NCI-H1436 treated with DMSO at 0.1 percent for 48 hours (cell line): Measurements from ENCODE around the gene CASKIN2.
"Not testable (repeated sequence)": the region's sequence is repeated elsewhere in the genome, so short reads cannot be mapped to it uniquely, and the experiment has no call there.

ENCODE experiments used
- DNase-seq: peaks from one replicate; lab custom pipeline; 2025; lab: John Stamatoyannopoulos, UW

The CASKIN2 gene

DNA sequence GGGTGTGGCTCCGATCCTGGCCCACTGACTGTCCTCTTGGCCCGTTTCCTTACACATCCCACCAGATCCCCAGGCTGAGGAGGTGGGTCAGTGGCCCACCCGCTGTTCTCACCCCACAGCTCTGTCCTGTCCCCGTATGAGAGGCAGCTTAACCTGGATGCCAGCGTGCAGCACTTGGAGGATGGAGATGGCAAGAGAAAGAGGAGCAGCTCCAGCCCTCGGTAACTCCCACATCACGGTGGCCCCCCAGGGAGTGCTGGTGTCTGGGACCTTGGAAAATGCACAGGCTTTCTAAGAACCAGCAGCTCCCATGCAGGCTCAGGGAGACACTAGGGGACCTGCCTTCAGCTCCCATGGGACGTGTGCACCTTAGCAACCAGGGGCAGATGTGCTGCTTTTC lies 6.0 kb upstream of the CASKIN2 start:
- no peak for DNase-seq

DNA sequence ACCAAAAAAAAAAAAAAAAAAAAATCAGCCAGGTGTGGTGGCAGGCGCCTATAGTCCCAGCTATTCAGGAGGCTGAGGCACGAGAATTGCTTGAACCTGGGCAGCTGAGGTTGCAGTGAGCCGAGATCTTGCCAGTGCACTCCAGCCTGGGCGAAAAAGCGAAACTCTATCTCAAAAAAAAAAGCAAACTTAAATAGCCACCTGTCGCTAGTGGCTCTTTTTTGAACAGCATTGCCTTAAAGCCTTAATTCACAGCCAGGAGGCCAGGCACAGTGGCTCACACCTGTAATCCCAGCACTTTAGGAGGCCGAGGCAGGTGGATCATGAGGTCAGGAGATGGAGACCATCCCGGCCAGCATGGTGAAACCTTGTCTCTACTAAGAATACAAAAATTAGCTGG lies 5.1 kb upstream of the CASKIN2 start:
- not testable (repeated sequence) for DNase-seq

DNA sequence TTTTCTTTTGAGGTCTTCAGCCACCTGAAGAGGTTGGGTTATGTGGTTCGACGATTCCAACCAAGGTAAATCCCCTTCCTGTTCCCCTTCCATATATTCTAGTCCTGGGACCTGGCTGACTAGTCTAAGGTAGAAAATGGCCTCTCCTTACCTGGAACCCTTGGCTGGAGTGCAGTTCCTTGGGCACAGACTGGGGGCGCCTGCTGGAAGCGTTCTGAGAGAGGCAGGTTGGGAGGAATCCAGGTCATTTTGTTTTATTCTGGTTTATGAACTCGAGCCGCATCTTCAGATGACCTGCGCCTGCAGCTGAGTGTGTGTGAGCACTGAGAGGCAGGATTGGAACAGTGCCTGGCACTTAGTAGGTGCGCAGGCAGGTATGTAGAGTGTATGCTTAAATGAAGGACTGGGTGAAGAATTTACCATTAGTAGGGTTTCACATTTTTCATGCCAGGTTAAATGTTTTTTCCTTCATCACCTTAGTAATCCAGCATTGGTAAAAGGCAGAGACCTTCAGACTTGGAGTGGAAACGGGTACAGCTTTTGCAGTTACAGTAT lies 3.7 kb upstream of the CASKIN2 start:
- DNase-seq = no peak

DNA sequence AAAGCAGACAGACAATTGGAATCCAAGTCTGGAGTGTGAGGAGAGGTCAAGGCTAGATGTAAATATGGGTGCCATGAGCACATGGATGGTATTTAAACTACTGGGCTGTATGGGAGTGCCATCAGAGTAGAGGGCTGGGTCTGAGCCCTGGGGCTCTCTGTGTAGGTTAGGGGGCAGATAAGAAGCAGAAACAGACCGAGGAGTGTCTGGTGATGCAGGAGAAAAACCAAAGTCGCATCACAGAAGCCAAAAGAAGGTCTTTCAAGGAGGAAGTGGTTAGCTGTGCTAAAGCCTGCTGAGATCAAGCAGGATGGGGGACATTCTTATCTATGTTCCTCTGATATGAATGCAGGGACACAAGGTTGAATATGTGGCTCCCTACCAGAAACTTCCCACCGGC lies 2.9 kb upstream of the CASKIN2 start:
- no peak for DNase-seq

DNA sequence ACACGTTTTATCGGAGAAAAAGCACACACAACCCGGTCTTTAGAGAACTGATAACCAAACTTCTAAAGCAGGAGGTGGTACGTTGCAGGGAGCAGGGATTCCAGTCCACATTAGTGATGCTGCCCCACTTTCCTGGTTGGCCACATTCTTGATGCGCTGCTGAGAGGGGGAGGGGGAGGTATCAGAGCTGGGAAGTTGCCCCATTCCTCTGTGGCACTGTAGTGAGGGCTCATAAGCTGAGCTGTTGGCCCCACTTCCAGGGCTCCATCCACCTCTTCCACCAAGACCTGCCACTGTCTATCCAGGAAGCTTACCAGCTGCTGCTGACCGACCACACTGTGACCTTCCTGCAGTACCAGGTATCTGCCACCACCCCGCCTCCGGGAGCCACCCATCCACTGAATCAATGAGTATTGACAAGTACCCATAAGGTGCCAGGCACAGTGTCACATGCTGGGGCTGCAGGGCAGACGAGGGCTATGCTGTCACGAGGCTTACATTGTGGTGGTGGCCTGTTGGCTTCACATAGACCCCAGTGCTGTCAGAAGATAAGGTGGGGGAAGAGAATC lies 2.0 kb upstream of the CASKIN2 start:
- DNase-seq = no peak

DNA sequence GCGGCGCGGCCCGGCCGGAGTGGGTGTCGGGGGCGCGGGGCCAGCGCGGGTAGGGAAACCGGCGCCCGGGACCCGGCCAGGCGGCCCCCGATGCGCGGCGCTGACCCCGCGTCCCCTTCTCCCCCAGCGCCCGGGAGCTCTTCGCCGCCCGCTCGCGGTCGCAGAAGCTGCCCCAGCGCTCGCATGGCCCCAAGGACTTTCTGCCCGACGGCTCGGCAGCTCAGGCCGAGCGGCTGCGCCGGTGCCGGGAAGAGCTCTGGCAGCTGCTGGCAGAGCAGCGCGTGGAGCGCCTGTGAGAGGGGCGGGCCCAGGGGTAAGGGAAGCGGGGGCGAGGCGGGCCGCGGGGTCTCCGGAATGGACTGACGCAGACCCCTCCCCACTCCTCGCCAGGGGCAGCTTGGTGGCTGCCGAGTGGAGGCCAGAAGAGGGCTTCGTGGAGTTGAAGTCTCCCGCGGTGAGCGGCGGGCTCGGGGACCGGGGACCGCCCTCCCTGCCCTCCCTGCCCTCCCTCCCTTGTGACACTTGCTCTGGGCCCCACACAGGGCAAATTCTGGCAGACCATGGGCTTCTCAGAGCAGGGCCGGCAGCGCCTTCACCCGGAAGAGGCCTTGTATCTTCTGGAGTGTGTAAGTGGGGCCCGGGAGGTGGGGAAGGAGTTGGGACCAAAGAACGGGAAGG lies 1.4 kb upstream of the CASKIN2 start:
- DNase-seq = no peak

DNA sequence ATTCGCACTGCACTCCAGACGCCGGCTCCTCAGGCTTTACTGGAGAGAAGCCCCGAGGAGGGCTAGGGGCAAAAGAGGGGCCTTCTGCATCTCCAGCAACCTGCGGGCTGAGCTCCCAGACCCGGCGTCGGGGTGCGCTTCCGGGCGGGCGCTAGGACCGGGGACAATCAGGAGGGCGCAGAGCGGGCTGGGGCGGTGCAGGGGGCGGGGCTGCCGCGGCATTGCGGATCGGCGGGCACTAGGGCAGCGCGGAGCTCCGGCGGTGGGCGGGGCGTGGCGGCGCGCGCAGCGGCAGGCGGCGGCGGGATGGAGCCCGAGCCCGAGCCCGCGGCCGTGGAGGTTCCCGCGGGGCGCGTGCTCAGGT lies 900 bp upstream of the CASKIN2 start, which contains the start of gene TSEN54:
TSEN54 (plus strand) TSS at position 274 of the 364 bp plus-strand sequence; CDS start at position 307, 33 bp downstream.
- DNase-seq = peak; percentile 47

DNA sequence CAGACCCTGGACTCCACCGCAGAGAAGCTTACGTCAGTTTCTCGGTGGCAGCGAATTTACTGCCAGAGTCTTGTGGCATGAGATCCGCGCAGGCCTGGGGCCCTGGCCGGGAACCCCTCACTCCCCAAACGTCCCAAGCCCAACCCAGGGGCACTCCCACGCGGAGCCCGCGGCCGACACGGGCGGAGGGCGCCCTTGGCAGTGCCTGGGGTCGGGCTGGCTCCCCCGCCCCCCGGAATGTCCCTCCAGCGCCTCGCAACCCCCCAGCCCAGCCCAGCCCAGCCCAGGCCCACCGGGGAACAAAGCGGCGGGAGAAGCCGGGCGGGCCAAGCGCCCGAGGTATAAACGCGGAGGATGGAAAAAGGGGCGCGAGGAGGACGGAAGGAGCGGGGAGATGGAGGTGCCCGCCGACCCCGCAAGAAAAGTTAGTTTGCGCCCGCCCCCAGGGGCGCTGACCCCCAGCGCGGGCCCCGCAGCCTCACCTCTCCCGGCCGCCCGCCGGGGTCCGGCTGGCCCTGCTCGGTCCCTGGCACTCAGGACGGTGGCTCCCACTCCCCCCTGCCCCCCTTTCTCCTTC lies 330 bp downstream of the CASKIN2 start:
- no peak for DNase-seq

DNA sequence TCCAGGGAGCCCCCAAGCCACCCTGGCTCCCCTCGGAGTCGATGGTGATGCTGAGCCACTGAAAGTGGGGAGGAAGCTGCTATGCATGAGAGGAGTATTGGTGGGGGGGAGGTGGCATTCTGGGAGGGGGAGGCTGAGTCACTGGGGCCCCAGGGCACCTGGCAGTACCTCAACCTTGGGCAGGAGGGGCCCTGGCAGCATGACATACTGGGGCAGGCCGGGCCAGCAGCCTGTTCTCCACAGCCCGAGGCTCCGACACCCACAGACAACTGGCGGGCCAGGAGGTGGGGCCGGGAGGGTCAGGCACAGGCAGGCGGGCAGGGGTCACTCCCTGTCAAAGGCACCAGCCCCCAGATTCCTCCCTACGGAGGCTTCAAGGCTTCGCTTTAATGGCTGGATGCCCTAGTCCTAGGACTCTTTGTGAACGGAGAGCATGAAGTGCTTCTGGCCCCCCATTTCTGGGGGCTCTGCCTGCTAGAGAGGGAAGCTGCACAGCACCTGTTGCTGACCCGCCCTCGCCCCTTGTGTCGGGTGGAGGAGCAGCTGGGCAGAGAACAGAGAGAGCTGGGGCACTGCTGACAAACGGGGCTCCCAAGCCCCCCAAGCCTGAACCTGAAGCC lies 928 bp downstream of the CASKIN2 start:
- no peak for DNase-seq

DNA sequence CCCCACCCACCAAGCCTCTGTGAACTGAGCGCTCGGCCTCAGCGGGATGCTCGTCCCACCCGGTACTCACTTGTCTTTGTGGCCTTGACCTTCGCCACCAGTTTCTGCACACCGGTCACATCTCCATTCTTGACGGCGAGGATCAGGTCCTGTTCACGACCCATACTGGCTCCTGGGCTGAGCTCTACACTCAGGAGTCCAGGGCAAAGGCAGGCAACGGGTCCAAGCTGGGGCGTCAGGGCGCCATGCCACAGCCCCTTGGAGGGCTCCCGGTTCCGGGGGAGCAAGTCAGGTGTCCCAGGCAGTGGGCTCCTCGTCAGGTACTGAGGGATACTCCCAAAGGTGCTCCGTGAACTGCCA lies 1.7 kb downstream of the CASKIN2 start:
- DNase-seq = no peak

DNA sequence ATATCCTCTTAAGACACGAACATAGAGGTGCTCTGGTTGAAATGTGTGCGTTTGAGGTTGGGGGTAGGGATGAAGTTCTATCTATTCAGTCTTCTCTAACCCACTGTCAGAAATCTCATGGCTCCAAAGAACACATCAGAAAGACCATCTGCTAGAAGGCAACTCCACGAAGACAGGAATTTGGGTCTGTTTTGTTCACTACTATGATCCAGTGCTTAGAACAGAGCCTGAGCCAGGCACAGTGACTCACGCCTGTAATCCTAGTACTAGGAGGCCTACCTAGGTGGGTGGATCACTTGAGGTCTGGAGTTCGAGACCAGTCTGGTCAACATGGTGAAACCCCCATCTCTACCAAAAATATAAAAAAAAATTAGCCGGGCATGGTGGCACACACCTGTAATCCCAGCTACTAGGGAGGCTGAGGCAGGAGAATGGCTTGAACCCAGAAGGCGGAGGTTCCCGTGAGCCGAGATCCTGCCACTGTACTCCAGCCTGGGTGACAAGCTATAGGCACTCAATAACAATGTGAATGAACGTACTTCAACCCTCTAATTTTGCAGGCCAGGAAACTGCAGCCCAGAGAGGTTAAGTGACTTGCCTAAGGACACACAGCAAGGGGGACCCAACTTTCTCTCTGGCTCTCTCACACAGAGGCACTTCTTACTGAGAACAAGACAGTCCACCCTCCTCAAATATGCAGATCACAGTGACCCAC lies 2.3 kb downstream of the CASKIN2 start:
- no peak for DNase-seq

DNA sequence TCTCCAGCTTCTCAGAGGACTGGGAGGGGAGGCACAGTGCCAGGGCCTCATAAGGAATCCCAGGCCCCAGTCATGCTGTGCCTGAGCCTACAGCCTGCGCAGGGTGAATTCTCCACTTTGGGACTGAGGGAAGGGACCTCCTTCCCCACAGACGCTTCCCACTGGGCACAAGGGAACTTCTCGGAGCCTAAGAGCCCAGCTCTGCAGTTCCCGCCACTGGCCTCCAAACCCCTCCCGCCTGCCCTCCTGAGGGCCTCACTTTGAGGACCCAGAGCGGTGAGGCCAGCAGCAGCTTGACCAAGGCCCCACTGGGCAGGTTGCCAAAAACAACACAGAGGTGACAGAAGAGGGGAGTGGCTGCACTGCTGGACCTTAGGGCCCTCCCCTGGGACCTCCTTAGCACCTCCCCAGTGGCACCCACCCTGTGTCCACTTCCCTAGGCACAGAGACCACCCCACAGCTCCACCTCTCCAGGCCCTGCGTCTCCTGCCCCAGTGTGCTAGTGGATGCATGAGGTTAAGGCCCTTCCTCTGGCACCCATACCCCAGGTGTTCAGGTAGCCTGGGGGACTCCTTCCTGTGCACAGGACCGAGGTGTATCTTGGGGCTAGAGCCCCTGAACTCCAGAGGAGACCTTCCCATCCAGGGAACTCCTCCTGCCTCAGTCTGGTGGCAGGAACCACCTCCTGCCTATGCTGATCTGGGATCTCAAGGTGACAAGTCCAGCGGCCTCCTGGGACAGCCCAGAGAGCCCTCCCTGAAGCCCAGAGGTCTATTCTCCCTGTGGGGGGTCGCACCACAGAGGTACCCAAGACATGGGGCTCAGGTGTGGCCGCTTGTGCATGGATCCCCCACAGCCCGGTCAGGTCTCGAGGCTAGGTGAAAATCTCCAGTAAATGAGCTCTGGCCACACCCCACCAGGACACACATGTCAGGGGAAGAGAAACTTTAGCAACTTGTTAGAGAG lies 3.4 kb downstream of the CASKIN2 start:
- DNase-seq = no peak

DNA sequence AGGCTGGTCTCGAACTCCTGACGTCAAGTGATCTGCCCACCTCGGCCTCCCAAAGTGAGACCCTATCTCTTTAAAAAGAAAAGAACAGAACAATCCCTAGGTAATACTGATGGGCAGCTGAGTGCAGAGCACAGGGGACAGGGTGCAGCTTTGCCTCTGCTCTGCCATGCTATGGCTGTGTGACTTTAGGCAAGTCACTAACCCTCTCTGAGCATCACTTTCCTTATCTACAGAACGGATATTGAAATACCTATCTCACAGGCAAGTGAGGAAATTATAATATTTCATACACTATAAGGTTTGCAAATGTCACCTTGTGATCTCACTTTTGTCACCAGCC lies 4.1 kb downstream of the CASKIN2 start:
- DNase-seq = no peak

DNA sequence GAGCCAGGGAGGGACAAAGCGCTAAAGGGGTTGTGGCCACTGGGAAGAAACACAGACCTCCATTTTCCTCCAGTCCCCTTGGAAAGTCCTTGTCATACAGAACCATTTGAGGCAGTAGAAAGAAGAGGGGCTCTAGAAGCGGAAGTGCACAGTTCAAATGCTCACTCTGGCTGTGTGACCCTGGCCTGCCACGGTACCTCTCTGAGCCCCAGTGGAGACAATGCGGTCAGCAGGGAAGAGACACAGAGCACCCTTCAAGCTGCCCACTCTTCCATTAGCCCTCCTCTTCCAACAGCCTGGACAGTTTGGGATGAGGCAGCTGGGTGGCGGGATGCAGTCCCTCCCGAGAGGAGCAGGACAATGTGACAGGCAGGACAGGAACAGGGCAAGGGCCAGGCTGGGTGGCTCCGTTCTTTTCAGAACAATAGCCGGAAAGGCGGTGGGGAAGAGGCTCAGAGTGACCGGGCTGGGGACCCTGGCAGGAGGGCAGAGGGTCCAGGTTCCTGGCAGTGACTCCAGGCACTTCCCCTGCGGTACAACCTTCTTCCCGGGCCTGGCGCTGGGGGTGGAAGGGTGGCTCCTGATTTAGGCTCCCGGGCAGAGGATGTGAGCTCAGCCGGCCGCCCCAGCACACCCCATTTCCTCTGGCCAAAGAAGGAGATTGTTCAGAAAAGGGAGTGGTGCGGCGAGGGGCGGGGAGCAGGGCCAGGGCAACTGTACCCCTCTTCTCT lies 5.6 kb downstream of the CASKIN2 start:
- no peak for DNase-seq

DNA sequence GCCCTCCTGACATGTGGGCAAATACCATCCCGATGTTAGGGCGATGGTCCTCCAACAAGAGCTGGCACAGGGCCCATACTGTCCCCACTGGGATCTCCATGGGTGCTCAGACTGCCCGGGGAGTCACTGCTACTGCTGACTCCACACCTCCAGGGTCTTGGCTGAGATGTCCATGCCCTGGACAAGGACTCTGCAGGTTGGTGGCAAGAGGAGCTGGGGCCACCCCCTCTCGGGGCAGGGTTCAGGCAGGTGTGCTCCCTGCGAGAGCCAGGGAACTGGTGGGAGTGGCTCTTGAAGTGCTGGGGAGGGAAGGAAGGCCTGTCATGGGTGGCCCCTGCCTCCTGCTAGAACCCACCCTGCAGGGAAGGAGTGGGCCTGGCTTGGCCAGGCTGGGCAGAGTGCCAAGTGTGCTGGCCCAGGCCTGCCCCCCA lies 6.4 kb downstream of the CASKIN2 start:
- no peak for DNase-seq

DNA sequence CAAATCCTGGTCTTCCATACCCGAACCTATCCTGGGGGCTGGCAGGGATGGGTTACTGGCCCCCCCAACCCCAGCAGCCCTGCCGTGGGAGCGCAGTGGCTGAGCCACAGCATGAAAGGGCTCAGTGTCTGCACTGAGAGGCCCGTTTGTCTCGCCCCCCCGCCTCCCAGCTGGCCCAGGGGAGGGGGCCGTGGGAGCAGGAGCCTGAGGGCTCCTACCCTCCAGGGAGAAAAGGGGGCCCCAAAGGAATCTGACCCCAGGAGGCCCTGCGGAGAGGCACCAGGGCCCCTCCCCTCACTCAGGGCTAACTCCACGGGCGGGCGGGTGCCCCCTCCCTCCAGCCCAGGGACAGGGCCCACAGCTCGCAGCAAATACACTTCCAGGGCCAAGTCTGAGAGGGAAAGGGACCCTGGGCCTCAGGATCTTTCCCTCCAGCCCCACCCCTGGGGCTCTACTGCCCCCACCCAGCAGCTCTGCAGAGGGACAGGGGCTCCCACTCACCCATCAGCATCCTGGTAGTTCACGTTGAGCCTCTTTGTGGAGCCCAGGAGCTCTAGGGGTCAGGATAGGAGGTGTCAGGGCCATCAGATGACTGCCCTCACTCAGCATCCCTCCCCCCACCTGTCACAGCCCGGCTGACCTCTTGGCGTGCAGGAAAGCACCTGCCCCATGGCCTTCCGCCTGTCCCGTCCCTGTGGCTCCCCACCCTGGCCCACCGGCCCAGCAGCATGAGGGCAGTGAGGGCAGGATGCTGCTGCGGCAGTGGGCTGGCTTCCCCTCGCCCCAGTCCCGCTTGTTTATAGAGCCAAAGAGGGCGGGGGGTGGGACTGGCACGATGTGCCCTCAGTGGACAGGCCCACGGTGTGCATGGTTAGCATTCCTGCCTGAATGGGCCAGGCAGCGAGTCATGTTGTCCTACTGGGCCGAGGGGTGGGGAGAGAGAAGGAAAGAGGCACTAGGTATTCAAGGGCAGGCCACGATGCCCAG lies 7.3 kb downstream of the CASKIN2 start:
- no peak for DNase-seq

DNA sequence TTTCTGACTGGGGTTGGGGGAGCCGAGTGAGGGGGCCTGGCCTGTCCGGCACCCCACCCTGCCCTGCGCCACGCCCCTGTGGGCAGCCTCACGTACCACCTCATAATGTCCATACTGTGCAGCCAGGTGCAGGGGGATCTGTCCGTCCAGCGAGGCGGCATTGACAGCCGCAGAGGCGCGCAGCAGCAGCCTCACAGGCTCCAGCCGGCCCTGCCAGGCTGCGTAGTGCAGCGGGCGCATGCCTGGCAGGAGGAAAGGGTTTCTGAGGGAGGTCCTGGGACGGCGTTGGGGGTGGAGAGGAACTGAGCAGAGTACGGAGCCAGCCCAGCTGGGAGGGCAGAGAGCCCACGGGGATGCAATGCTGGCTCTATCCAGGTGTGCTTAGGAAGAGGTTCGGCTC lies 8.4 kb downstream of the CASKIN2 start:
- no peak for DNase-seq

DNA sequence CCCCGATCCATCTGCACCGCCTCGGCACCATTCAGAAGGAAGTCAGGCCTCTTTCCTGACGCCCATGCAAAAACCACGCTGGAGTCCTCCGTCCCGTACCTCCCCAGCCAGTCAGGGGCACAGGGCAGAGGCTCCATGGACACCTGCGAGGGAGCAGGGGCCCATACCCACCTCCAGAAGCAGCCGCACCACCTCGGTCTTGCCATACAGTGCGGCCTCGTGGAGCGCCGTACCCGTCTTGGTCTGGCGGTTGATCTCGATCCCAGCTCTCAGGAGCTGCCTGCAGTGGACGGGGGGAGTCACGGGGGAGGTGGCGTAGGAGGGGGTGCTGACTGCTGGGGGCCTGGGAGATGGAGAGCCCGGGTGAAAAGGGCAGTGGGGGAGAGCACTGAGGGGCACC lies 9.2 kb downstream of the CASKIN2 start:
- no peak for DNase-seq

DNA sequence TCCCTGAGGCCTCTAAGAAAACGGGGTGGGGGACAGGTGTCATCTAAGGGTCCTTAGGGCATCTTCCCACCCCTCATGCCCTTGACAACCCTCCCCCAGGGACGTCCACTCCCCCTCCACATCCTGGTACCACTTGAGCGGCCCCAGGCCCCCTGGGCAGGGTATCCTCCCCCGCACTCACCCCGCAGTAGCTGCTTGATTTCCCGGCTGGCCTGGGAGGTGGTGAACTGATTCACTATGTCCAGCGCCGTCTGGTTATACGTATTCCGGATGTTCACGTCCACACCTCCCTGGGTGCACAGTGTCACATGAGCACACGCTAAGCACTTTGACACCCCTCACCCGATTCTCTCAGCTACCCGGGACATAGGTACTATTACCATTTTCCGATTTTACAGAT lies 9.7 kb downstream of the CASKIN2 start:
- DNase-seq = no peak

DNA sequence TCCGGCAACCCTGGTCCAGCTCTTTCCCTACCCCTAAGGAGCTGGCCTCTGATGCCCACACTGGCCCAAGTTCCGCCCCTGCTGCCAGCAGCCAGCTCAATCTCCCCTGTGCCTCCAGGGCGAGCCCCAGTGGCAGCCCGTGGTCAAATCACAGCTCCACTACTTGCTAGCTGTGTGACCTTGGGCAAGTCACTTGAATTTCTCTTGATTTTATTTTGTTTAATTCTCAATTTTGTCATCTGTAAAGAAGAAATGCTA lies 10.3 kb downstream of the CASKIN2 start:
- DNase-seq = no peak
